ENCODE results near the gene KCNQ1.

- TF ChIP-seq CTCF (conservative IDR thresholded peaks at IDR 0.05) (no peak), EZH2 (IDR thresholded peaks at IDR 0.05; ENCODE audit: low read depth) (no peak)
Measured at GRCh38 chr11:2716376-2717095, 271.7 kb downstream of the KCNQ1 start.
